Lung (tissue), 12 donors: ENCODE measurements around the gene PDE4B. TPM values are rescaled to one million over a fixed set of nuclear protein-coding genes. Genes with fewer than 3 reads are reported as not detected.
"Not testable (repeated sequence)": the region's sequence is repeated elsewhere in the genome, so short reads cannot be mapped to it uniquely, and the experiment has no call there.

Experiments
- ATAC-seq: fragments of 200-7000 bp; cut with Tn5 transposase; one replicate; pipeline ENCODE4 v1.9.1; 2020; ENCODE audit warnings: moderate number of reproducible peaks; ENCODE audit not compliant: insufficient read depth, low FRiP score
- DNase-seq, 3 donors: peaks; one replicate each; pipeline ENCODE4 v3.0.0-alpha.2; 2013 to 2017
- H3K27ac ChIP-seq, 2 donors: one replicate each; pipeline ENCODE4 v1.5.1; 2013; ENCODE audit warnings: mild to moderate bottlenecking in 2 of 2, moderate library complexity in 2 of 2, control low read depth in 1 of 2, inconsistent platforms in 1 of 2, low read depth in 1 of 2, low read length in 1 of 2
- H3K27me3 ChIP-seq, 3 donors: one replicate each; pipeline ENCODE4 v1.5.1; 2013; ENCODE audit warnings: low read length in 2 of 3; ENCODE audit not compliant: control insufficient read depth in 3 of 3, insufficient read depth in 3 of 3
- H3K36me3 ChIP-seq, 4 donors: one replicate each; pipeline ENCODE4 v1.5.1; 2013; ENCODE audit warnings: low read length in 4 of 4, mild to moderate bottlenecking in 1 of 4, moderate library complexity in 1 of 4; ENCODE audit not compliant: control insufficient read depth in 4 of 4, insufficient read depth in 4 of 4
- H3K4me1 ChIP-seq, 5 donors: one replicate each; pipeline ENCODE4 v1.5.1; 2013; ENCODE audit warnings: low read length in 5 of 5, mild to moderate bottlenecking in 2 of 5, moderate library complexity in 1 of 5; ENCODE audit not compliant: control insufficient read depth in 5 of 5, insufficient read depth in 5 of 5
- H3K4me3 ChIP-seq: one replicate; pipeline ENCODE4 v1.5.1; 2013; ENCODE audit warnings: mild to moderate bottlenecking, control low read depth, moderate library complexity
- H3K9ac ChIP-seq, 2 donors: one replicate each; pipeline ENCODE4 v1.5.1; 2013; ENCODE audit warnings: low read length in 2 of 2, control low read depth in 1 of 2; ENCODE audit not compliant: insufficient read depth in 1 of 2
- H3K9me3 ChIP-seq, 4 donors: one replicate each; pipeline ENCODE4 v1.5.1; 2013; ENCODE audit warnings: low read length in 3 of 4, mild to moderate bottlenecking in 1 of 4, moderate library complexity in 1 of 4; ENCODE audit not compliant: control insufficient read depth in 4 of 4, insufficient read depth in 3 of 4
- CTCF ChIP-seq: IDR thresholded peaks from 2 replicates; pipeline ENCODE4 v1.5.1; 2012; ENCODE audit warnings: mild to moderate bottlenecking; ENCODE audit errors: control extremely low read depth, extremely low read depth
- WGBS, 2 donors: extraction: QIAGEN DNeasy Blood & Tissue Kit; methylation state at CpG; one replicate each; pipeline ENCODE4 v1.1.7; 2013; 5-methylcytosine and 5-hydroxymethylcytosine counted together
- polyA plus RNA-seq, 2 donors: library from polyadenylated mRNA; stranded (reverse); fragments of 200-250 nt; gene quantifications; one replicate each; pipeline ENCODE4 v1.2.1, GENCODE V29; 2013
- total RNA-seq, 2 donors: library from RNA; depleted of rRNA in 1 of 2; stranded (reverse); fragments of >200 nt in 1 of 2; gene quantifications; one replicate each; pipeline ENCODE4 v1.2.1, GENCODE V29; 2014 to 2021
- donor health status: control.
- donor health status: control.
- donor health status: Bipolar disorder and iron deficiency.
- donor health status: healthy.
- donor health status: DM: yes; HTN: yes; CAD: no.

The PDE4B gene
- total and polyA plus RNA-seq, 4 donors: 4.0 to 96.2 (median 20.2) TPM

- H3K36me3 ChIP-seq: no peaks in the 10 kb centered on the region
- H3K27ac ChIP-seq: no peak overlapping the region
- no peaks in the 10 kb centered on the region for H3K27me3 ChIP-seq
- H3K4me3 ChIP-seq: no peak overlapping the region
- ATAC-seq (no peak), DNase-seq (no peak)
- no peak overlapping the region for H3K9ac ChIP-seq
- TF ChIP-seq CTCF: no peak
- WGBS, 2 donors: 93% methylated on average over 6 of the region's 6 CpGs
- H3K4me1 ChIP-seq: peaks cover 0 to 5% (median 0%) of the 10 kb centered on the region in 5 donors
- H3K9me3 ChIP-seq: no peaks in the 10 kb centered on the region
Measured at GRCh38 chr1:65998763-65999583, 206.3 kb downstream of the PDE4B start.

DNA sequence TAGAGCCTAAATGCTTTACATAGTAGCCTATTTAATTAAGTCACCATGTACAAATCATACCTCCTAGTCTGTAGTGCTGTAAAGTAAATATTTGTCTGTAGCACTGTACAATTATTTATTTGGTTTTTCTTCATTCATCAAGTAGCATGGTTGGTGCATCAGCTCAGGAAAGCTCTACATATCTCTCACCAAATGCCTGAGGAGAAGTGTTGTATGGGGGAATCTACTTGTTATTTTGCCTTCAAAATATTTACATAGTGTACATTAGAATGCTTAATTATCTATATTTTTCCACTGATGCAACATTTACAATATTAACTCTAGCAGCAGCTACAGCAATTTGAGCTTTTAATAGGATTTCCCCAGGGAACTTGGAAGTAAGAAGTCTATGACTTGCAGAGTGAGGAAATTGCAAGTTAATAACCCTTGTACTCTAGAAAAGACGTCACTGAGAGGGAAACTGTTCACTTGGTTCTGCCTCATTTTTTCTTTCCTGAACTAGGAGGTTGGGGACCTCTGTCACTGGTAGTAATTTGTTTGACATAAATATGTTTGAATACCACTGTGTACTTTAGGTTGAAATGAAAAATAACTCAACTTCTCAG, 207.4 kb downstream of the PDE4B start:
- no peak overlapping the region for H3K9ac ChIP-seq
- no peak overlapping the region for H3K4me3 ChIP-seq
- no peaks in the 10 kb centered on the region for H3K27me3 ChIP-seq
- ATAC-seq (no peak), DNase-seq (no peak)
- no peaks in the 10 kb centered on the region for H3K9me3 ChIP-seq
- TF ChIP-seq CTCF: no peak
- H3K4me1 ChIP-seq: peaks cover 0 to 5% (median 0%) of the 10 kb centered on the region in 5 donors
- WGBS, 2 donors: 40 to 50% methylated on average over 1 of the region's 1 CpG
- no peak overlapping the region for H3K27ac ChIP-seq
- no peaks in the 10 kb centered on the region for H3K36me3 ChIP-seq

- no peaks in the 10 kb centered on the region for H3K36me3 ChIP-seq
- peaks cover 0 to 6% (median 0%) of the 10 kb centered on the region in 5 donors for H3K4me1 ChIP-seq
- no peak overlapping the region for H3K27ac ChIP-seq
- no peak overlapping the region for H3K4me3 ChIP-seq
- no peak for TF ChIP-seq CTCF
- ATAC-seq: no peak
- DNase-seq: no peak
- H3K9ac ChIP-seq: no peak overlapping the region
- H3K27me3 ChIP-seq: no peaks in the 10 kb centered on the region
- no peaks in the 10 kb centered on the region for H3K9me3 ChIP-seq
- 28 to 77% methylated on average over 1 of the region's 1 CpG for WGBS, 2 donors
Measured at GRCh38 chr1:66003690-66004089, 211.0 kb downstream of the PDE4B start.

GRCh38 chr1:66006534-66006933, 213.8 kb downstream of the PDE4B start:
- not testable (repeated sequence) for DNase-seq, H3K4me3 ChIP-seq, H3K36me3 ChIP-seq, ATAC-seq, H3K27ac ChIP-seq, H3K9me3 ChIP-seq, H3K9ac ChIP-seq, H3K4me1 ChIP-seq, H3K27me3 ChIP-seq
- WGBS, 2 donors: 63 to 70% methylated on average over 3 of the region's 3 CpGs
